Breast epithelium (tissue), 4 donors: ENCODE data around the gene VPS51. TPM values are rescaled to one million over a fixed set of nuclear protein-coding genes. Genes with fewer than 3 reads are reported as not detected.
"Not testable (repeated sequence)": the region's sequence is repeated elsewhere in the genome, so short reads cannot be mapped to it uniquely, and the experiment has no call there.

ENCODE experiments used
- DNase-seq, 2 donors: peaks; one replicate each; pipeline ENCODE4 v3.0.0-alpha.2; 2019; ENCODE audit warnings: low spot score in 2 of 2
- H3K27ac ChIP-seq, 2 donors: fragments of 200-600 bp; sonication (generic) in 1 of 2; one replicate each; pipeline ENCODE4 v1.5.1; 2016 to 2019; ENCODE audit warnings: mild to moderate bottlenecking in 1 of 2
- H3K27me3 ChIP-seq, 2 donors: fragments of 200-600 bp; sonication (generic) in 1 of 2; one replicate each; pipeline versions ENCODE4 v1.5.1 to v1.6.0; 2017 to 2019; ENCODE audit warnings: control low read depth in 1 of 2, mild to moderate bottlenecking in 1 of 2
- H3K36me3 ChIP-seq: fragments of 200-600 bp; one replicate; pipeline ENCODE4 v1.5.1; 2019
- H3K4me1 ChIP-seq, 2 donors: fragments of 200-600 bp; sonication (generic); one replicate each; pipeline ENCODE4 v1.5.1; 2016 to 2019; ENCODE audit warnings: control low read depth in 1 of 2
- H3K4me3 ChIP-seq, 3 donors: fragments of 200-600 bp; sonication (generic); 1 replicate in 2 of 3; 2 replicates in 1 of 3; pipeline ENCODE4 v1.5.1; 2016 to 2019; ENCODE audit warnings: mild to moderate bottlenecking in 3 of 3, moderate library complexity in 2 of 3
- H3K9me3 ChIP-seq, 2 donors: fragments of 200-600 bp; sonication (generic) in 1 of 2; one replicate each; pipeline ENCODE4 v1.5.1; 2016 to 2019; ENCODE audit warnings: control low read depth in 1 of 2
- POLR2A ChIP-seq: fragments of 450-650 bp; IDR thresholded peaks from one replicate; pipeline ENCODE4 v1.6.1; 2016; ENCODE audit warnings: antibody characterized with exemption, mild to moderate bottlenecking, moderate library complexity
- POLR2AphosphoS5 ChIP-seq, 3 donors: sonication (generic); formaldehyde crosslinking; IDR thresholded peaks; one replicate each; pipeline ENCODE4 v1.6.1; 2017; ENCODE audit warnings: antibody characterized with exemption in 3 of 3
- intact Hi-C: fragments of 100-400 bp; cut with DNase I; formaldehyde crosslinking; loops from one replicate; pipeline ENCODE4 v1.15.1; 2023; ENCODE audit warnings: low total_unique reads
- total RNA-seq, 3 donors: library from RNA; depleted of rRNA; stranded (reverse); fragments of >200 nt; gene quantifications; one replicate each; pipeline ENCODE4 v1.1.0, GENCODE V29; 2016
- TF ChIP-seq, protein P1 (sequence below), 3 donors: fragments of 450-650 bp; IDR thresholded peaks; one replicate each; pipeline ENCODE4 v1.5.1; 2016 to 2017; ENCODE audit warnings: antibody characterized with exemption in 3 of 3, mild to moderate bottlenecking in 3 of 3, moderate library complexity in 3 of 3

Gene VPS51
- total RNA-seq, 3 donors from 2014 or later: 166 to 317 (median 218) TPM

DNA sequence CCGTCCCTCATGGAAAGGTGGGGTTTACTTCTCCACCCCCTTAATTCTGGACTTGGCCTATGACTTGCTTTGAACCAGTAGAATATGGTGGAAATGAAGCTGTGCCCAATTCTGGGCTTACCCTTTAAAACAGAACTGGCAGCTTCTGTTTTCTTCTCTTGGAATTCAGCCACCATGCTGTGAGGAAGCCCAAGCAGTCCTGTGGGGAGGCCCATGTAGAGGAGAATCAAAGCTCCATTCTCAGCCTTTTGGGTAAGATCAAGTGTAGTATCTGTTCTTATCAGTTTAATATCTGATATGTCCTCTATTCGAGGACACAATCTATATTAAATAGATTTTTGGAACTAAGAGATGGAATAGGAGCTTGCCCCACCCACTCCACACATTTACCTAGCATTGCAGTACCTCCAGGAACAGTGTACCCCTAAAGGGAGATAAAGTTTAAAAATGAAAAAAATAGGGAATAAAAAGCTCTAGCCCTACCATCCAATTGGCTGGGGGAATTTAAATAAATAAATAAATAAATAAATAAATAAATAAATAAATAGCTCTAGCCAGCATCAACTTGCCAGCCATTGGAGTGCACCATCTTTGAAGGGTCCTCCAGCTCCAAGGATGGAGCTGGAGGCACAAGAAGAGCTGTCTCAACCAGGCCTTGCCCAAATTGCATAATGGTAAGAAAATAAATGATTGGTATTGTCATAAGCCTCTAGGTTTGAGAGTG, 51.5 kb downstream of the VPS51 start:
- no peaks in the 10 kb centered on the region for H3K27me3 ChIP-seq
- H3K27ac ChIP-seq: no peak overlapping the region
- TF ChIP-seq, protein P1, sequence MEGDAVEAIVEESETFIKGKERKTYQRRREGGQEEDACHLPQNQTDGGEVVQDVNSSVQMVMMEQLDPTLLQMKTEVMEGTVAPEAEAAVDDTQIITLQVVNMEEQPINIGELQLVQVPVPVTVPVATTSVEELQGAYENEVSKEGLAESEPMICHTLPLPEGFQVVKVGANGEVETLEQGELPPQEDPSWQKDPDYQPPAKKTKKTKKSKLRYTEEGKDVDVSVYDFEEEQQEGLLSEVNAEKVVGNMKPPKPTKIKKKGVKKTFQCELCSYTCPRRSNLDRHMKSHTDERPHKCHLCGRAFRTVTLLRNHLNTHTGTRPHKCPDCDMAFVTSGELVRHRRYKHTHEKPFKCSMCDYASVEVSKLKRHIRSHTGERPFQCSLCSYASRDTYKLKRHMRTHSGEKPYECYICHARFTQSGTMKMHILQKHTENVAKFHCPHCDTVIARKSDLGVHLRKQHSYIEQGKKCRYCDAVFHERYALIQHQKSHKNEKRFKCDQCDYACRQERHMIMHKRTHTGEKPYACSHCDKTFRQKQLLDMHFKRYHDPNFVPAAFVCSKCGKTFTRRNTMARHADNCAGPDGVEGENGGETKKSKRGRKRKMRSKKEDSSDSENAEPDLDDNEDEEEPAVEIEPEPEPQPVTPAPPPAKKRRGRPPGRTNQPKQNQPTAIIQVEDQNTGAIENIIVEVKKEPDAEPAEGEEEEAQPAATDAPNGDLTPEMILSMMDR (IDR thresholded peaks at IDR 0.05): no peak
- TF ChIP-seq POLR2AphosphoS5 (IDR thresholded peaks at IDR 0.05): no peak
- TF ChIP-seq POLR2A: no peak
- H3K9me3 ChIP-seq: no peaks in the 10 kb centered on the region
- H3K36me3 ChIP-seq: no peaks in the 10 kb centered on the region
- no peak for DNase-seq
- intact Hi-C loops: no loop called here
- H3K4me1 ChIP-seq: no peaks in the 10 kb centered on the region
- no peak overlapping the region for H3K4me3 ChIP-seq

DNA sequence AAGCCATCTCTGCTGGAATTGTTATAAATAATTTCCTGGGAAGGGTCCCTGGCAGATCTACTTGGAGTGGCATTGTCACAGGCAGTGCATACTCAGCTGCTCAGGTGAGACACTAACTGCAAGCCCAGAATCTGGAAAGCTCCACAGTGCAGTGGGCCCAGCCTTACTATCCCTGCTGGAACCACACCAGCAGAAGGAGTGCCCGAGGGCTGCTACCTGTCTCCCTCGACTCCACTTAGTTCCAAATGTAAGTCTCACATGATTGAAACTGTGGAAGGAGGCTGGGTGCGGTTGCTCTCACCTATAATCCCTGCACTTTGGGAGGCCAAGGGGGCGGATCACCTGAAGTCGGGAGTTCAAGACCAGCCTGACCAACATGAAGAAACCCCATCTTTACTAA, 52.6 kb downstream of the VPS51 start:
- Histone ChIP-seq H3K36me3 (no peaks in the 10 kb centered on the region), H3K4me3 (no peak overlapping the region), H3K27ac (no peak overlapping the region), H3K4me1 (no peaks in the 10 kb centered on the region), H3K27me3 (no peaks in the 10 kb centered on the region), H3K9me3 (no peaks in the 10 kb centered on the region)
- intact Hi-C loops: no loop called here
- peak in 1 of 2 donors; percentile 45 for DNase-seq
- no peak for TF ChIP-seq POLR2AphosphoS5 (IDR thresholded peaks at IDR 0.05)
- no peak for TF ChIP-seq POLR2A
- TF ChIP-seq, protein P1 (IDR thresholded peaks at IDR 0.05): no peak

DNA sequence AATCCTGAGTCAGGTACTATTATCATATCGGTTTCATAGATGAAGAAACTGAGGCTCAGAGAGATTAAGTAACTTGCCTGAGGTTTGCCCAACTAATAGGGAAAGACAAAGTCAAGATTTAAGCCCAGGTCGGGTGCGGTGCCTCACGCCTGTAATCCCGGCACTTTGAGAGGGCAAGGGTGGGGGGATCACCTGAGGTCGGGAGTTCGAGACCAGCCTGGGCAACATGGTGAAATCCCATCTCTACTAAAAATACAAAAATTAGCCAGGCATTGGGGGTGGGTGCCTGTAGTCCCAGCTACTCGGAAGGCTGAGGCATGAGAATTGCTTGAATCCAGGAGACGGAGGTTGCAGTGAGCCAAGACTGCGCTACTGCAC, 54.1 kb downstream of the VPS51 start:
- not testable (repeated sequence) for H3K27me3 ChIP-seq, H3K36me3 ChIP-seq, H3K9me3 ChIP-seq, H3K4me1 ChIP-seq, H3K4me3 ChIP-seq
- peak overlapping the region; percentile 86 to 90 for H3K27ac ChIP-seq
- intact Hi-C loops: loop anchor here (5.0 kb wide), 1 partner anchor 697 kb away; no protein-coding TSS in a partner anchor
- peak in 1 of 2 donors; percentile 33 for DNase-seq

DNA sequence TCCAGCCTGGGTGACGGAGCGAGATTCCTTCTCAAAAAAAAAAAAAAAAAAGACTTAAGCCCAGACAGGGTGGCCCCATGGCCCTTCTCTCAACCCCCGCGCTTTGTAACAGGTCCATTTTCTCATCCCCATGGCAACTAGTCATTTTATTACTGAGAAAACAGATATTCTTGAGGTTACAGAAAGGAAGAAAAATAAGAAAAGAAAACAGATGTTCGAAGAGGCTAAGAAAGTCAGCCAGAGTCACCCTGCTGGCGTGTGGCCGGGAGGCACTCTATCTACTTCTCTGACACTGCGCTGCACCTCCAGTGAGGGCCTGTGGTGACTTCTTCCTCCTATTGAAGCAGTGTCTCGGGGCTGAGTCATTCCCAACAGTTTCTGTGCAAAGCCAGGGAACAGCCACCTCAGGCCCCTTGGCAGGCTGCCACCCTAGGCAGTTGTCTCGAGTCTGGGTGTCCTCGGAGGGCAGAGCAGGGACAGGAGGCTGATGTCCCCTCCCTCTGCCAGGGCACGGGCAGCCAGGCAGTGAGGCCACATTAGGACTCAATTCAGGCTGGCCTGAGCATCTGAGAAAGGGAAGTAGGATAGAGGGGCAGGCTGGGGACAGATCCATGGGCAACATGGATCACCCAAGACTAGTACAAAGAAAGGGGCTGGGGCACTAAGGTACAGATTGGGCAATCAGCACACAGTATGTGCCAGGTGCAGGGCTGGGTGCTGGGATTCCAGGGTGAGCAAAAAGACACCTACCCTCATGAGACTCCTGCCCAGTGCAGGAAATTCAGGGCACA, 54.7 kb downstream of the VPS51 start:
- intact Hi-C loops: loop anchor here (5.0 kb wide), 1 partner anchor 697 kb away; no protein-coding TSS in a partner anchor
- TF ChIP-seq, protein P1 (IDR thresholded peaks at IDR 0.05): peak in 1 of 3 donors; percentile 55
- no peak for TF ChIP-seq POLR2A
- peak; percentile 58 to 68 (median 59) for TF ChIP-seq POLR2AphosphoS5 (IDR thresholded peaks at IDR 0.05)
- no peaks in the 10 kb centered on the region for H3K4me1 ChIP-seq
- H3K27ac ChIP-seq: peak overlapping the region; percentile 86 to 90
- no peaks in the 10 kb centered on the region for H3K9me3 ChIP-seq
- no peak overlapping the region for H3K4me3 ChIP-seq
- H3K36me3 ChIP-seq: no peaks in the 10 kb centered on the region
- DNase-seq: peak; percentile 97
- H3K27me3 ChIP-seq: no peaks in the 10 kb centered on the region

DNA sequence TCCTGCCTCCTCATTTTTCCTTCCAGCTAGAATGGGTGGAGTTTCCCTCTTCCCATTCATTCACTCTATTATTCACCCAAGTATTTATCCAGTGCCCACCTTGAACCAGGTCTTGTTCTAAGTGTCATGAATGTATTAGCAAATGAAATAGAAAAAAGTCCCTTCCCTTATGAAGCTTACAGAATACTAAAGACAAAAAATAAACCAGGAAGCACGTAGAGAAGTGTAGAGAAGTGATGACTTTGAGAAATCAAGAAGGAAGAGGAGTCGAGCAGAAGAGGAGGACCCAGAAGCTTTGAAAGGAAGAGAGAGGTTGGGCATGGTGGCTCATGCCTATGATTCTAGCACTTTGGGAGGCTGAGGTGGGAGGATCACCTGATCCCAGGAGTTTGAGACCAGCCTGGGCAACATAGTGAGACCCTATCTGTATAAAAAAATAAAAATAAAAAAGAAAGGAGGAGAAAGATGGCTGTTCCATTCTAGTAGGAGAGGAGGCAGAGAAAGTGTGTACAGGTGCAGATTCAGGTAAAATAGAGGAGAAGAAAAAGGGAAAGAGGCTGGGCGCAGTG, 55.4 kb downstream of the VPS51 start:
- Histone ChIP-seq H3K9me3 (no peaks in the 10 kb centered on the region), H3K27me3 (no peaks in the 10 kb centered on the region), H3K4me1 (no peaks in the 10 kb centered on the region), H3K36me3 (no peaks in the 10 kb centered on the region), H3K4me3 (no peak overlapping the region), H3K27ac (peak overlapping the region; percentile 86 to 90)
- no peak for TF ChIP-seq POLR2AphosphoS5 (IDR thresholded peaks at IDR 0.05)
- TF ChIP-seq, protein P1 (IDR thresholded peaks at IDR 0.05): no peak
- TF ChIP-seq POLR2A: no peak
- intact Hi-C loops: loop anchor here (5.0 kb wide), 1 partner anchor 696 kb away; no protein-coding TSS in a partner anchor
- no peak for DNase-seq
